NCI-H1436 treated with DMSO at 0.1 percent for 48 hours (cell line): Measurements from ENCODE around the gene PCDHA9.
"Not testable (repeated sequence)": the region's sequence is repeated elsewhere in the genome, so short reads cannot be mapped to it uniquely, and the experiment has no call there.

ENCODE experiments used
- DNase-seq: peaks from one replicate; lab custom pipeline; 2025; lab: John Stamatoyannopoulos, UW

PCDHA9 gene

DNA sequence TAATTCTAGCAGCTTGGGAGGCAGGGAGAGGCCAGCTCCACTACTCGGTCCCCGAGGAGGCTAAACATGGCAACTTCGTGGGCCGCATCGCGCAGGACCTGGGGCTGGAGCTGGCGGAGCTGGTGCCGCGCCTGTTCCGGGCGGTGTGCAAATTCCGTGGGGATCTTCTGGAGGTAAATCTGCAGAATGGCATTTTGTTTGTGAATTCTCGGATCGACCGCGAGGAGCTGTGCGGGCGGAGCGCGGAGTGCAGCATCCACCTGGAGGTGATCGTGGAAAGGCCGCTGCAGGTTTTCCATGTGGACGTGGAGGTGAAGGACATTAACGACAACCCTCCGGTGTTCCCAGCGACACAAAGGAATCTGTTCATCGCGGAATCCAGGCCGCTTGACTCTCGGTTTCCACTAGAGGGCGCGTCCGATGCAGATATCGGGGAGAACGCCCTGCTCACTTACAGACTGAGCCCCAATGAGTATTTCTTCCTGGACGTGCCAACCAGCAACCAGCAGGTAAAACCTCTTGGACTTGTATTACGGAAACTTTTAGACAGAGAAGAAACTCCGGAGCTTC lies 13.7 kb upstream of the PCDHA9 start:
- DNase-seq = not testable (repeated sequence)

DNA sequence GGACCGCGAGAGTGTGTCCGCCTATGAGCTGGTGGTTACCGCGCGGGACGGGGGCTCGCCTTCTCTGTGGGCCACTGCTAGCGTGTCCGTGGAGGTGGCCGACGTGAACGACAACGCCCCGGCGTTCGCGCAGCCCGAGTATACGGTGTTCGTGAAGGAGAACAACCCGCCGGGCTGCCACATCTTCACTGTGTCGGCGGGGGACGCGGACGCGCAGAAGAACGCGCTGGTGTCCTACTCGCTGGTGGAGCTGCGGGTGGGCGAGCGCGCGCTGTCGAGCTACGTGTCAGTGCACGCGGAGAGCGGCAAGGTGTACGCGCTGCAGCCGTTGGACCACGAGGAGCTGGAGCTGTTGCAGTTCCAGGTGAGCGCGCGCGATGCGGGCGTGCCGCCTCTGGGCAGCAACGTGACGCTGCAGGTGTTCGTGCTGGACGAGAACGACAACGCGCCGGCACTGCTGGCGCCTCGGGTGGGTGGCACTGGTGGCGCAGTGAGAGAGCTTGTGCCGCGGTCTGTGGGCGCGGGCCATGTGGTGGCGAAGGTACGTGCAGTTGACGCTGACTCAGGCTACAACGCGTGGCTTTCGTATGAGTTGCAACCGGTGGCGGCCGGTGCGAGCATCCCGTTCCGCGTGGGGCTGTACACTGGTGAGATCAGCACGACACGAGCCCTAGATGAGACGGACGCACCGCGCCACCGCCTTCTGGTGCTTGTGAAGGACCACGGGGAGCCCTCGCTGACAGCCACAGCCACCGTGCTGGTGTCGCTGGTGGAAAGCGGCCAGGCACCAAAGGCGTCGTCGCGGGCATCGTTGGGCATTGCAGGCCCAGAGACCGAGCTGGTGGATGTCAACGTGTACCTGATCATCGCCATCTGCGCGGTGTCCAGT lies 12.3 kb upstream of the PCDHA9 start:
- DNase-seq = no peak

DNA sequence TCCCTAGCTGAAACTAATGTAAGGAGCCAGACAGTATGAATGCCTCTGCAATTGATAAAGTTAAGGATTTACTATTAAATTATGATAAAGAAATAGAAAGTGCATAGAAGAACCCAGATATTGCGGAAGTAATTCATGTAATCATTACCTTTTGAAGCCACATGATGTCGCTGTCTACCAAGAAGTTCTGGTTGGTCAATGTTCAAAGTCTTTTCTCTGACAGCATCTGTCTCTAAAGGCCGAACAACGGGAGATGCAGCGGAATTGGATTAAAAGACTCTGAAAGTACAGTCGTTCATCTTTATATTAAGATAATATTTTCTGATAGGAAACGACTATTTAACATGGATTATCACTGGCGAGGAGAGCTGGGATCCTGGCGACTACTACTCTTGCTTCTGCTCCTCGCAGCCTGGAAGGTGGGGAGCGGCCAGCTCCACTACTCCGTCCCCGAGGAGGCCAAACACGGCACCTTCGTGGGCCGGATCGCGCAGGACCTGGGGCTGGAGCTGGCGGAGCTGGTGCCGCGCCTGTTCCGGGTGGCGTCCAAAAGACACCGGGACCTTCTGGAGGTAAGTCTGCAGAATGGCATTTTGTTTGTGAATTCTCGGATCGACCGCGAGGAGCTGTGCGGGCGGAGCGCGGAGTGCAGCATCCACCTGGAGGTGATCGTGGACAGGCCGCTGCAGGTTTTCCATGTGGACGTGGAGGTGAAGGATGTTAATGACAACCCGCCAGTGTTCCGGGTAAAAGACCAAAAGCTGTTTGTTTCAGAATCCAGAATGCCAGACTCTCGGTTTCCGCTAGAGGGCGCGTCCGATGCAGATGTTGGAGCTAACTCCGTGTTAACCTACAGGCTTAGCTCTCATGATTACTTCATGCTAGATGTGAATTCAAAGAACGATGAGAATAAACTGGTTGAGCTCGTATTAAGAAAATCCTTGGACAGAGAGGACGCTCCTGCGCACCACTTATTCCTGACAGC lies 6.9 kb upstream of the PCDHA9 start, which contains the start of gene PCDHA8:
TSS of gene PCDHA8 (plus strand) at position 210 of the 985 bp plus-strand sequence. CDS start at position 345, 135 bp downstream.
- DNase-seq = no peak

DNA sequence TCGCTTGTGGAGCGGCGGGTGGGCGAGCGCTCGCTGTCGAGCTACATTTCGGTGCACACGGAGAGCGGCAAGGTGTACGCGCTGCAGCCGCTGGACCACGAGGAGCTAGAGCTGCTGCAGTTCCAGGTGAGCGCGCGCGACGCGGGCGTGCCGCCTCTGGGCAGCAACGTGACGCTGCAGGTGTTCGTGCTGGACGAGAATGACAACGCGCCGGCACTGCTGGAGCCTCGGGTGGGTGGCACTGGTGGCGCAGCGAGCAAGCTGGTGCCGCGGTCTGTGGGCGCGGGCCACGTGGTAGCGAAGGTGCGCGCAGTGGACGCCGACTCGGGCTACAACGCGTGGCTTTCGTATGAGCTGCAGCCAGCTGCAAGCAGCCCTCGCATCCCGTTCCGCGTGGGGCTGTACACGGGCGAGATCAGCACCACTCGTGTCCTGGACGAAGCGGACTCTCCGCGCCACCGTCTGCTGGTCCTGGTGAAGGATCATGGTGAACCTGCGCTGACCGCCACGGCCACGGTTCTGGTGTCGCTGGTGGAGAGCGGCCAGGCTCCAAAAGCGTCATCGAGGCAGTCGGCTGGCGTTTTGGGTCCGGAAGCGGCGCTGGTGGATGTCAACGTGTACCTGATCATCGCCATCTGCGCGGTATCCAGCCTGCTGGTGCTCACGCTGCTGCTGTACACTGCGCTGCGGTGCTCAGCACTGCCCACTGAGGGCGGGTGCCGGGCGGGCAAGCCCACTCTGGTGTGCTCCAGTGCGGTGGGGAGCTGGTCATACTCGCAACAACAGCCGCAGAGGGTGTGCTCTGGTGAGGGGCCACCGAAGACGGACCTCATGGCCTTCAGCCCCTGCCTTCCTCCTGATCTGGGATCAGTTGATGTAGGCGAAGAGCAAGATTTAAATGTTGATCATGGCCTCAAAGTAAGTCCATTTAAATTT lies 5.1 kb upstream of the PCDHA9 start:
- DNase-seq = no peak

DNA sequence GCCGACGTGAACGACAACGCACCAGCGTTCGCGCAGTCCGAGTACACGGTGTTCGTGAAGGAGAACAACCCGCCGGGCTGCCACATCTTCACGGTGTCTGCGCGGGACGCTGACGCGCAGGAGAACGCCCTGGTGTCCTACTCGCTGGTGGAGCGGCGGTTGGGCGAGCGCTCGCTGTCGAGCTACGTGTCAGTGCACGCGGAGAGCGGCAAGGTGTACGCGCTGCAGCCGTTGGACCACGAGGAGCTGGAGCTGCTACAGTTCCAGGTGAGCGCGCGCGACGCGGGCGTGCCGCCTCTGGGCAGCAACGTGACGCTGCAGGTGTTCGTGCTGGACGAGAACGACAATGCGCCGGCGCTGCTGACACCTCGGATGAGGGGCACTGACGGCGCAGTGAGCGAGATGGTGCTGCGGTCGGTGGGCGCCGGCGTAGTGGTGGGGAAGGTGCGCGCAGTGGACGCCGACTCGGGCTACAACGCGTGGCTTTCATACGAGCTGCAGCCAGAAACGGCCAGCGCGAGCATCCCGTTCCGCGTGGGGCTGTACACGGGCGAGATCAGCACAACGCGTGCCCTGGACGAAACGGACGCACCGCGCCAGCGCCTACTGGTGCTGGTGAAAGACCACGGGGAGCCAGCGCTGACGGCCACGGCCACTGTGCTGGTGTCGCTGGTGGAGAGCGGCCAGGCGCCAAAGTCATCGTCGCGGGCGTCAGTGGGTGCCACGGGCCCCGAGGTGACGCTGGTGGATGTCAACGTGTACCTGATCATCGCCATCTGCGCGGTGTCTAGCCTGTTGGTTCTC lies 1.9 kb downstream of the PCDHA9 start:
- DNase-seq = not testable (repeated sequence)

DNA sequence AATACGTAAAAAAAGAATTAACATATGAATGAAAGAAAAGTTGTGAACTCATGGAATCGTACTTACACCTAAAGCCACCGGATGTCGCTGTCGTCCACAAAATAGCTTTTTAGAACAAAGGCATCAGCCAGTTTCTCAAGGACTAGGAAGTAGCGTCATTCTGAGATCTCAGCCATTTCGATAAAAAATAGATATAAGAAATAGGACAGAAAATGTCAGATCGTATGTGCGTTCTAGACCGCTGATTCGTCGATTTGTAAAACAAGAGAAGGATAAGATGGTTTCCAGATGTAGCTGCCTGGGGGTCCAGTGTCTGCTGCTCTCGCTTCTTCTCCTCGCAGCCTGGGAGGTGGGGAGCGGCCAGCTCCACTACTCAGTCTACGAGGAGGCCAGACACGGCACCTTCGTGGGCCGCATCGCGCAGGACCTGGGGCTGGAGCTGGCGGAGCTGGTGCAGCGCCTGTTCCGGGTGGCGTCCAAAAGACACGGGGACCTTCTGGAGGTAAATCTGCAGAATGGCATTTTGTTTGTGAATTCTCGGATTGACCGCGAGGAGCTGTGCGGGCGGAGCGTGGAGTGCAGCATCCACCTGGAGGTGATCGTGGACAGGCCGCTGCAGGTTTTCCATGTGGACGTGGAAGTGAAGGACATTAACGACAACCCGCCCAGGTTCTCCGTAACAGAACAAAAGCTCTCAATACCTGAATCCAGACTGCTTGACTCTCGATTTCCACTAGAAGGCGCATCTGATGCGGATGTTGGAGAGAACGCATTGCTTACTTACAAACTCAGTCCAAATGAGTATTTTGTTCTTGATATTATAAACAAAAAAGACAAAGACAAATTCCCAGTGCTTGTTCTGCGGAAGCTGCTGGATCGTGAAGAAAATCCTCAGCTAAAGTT lies 7.8 kb downstream of the PCDHA9 start, which contains the start of gene PCDHA10:
TSS of gene PCDHA10 (plus strand) at position 126 of the 903 bp plus-strand sequence. CDS start at position 278, 152 bp downstream.
- no peak for DNase-seq

DNA sequence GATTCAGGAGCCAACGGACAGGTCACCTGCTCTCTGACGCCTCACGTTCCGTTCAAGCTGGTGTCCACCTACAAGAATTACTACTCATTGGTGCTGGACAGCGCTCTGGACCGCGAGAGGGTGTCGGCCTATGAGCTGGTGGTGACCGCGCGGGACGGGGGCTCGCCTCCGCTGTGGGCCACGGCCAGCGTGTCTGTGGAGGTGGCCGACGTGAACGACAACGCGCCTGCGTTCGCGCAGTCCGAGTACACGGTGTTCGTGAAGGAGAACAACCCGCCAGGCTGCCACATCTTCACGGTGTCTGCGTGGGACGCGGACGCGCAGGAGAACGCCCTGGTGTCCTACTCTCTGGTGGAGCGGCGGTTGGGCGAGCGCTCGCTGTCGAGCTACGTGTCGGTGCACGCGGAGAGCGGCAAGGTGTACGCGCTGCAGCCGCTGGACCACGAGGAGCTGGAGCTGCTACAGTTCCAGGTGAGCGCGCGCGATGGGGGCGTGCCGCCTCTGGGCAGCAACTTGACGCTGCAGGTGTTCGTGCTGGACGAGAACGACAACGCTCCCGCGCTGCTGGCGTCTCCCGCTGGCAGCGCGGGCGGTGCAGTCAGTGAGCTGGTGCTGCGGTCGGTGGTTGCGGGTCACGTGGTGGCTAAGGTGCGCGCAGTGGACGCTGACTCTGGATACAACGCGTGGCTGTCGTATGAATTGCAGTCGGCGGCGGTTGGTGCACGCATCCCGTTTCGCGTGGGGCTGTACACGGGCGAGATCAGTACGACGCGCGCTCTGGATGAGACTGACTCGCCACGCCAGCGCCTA lies 9.2 kb downstream of the PCDHA9 start:
- no peak for DNase-seq

DNA sequence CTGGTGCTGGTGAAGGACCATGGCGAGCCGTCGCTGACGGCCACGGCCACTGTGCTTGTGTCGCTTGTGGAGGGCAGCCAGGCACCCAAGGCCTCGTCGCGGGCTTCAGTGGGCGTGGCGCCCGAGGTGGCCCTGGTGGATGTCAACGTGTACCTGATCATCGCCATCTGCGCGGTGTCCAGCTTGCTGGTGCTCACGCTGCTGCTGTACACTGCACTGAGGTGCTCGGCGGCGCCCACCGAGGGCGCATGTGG lies 9.7 kb downstream of the PCDHA9 start:
- DNase-seq = no peak

DNA sequence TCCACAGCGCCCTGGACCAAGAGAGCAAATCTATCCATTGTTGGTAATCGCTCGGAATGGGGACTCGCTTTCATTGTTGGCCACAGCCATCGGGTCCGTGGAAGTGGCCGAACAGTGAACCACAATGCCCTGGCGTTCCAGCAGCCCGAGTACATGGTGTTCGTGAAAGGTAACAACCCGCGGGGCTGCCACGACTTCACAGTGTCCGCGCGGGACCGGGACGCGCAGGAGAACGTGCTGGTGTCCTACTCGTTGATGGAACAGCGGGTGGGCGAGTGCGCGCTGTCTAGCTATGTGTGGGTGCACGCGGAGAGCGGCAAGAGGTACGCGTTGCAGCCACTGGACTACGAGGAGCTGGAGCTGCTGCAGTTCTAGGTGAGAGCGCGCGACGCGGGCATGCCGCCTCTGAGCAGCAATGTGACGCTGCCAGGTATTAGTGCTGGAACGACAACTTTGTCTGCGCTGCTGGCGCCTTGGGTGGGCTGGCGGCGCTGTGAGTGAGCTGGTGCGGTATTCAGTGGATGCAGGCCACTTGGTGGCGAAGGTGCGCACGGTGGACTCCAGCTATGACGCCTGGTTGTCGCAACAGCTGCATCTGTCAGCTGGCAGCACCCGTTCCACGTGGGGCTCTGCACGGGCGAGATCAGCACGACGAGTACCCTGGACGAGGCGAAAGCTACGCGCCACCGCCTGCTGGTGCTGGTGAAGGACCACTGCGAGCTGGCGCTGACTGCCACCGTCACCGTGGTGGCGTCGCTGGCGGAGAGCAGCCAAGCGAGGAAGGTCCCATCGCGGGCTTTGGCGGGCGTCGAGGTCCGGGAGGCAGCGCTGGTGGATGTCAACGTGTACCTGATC lies 14.5 kb downstream of the PCDHA9 start:
- DNase-seq = no peak

DNA sequence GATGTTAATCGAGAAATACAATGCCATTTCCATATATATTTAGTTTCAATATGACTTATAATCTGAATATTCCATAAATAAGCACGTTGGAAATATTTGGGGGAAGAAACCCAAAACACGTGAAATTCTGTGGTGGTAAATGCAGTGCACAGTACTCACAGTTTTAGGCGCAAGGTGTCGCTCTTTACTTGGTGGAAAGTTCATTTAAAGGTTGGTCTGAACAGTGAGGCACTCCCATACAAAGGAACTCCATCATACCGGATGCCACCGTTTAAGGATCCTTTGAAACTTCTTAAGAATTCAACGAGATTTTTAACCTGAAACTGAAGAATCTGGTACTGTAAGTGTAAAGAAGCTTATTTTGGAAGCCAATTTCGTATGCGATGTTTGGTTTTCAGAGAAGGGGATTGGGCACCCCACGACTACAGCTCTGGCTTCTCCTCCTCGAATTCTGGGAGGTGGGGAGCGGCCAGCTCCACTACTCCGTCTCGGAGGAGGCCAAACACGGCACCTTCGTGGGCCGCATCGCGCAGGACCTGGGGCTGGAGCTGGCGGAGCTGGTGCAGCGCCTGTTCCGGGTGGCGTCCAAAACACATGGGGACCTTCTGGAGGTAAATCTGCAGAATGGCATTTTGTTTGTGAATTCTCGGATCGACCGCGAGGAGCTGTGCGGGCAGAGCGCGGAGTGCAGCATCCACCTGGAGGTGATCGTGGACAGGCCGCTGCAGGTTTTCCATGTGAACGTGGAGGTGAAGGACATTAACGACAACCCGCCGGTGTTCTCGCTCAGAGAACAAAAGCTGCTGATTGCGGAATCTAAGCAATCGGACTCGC lies 20.8 kb downstream of the PCDHA9 start, which contains the start of gene PCDHA11:
TSS of gene PCDHA11 (plus strand) at position 237 of the 834 bp plus-strand sequence. CDS start at position 384, 147 bp downstream.
- peak; percentile 28 for DNase-seq

DNA sequence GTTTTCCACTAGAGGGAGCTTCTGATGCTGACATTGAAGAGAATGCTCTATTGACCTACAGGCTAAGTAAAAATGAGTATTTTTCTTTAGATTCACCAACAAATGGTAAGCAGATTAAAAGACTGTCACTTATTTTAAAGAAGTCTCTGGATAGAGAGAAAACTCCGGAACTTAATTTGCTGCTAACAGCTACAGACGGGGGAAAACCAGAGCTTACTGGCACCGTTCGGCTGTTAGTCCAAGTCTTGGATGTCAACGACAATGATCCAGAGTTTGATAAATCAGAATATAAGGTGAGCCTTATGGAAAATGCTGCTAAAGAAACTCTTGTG lies 21.3 kb downstream of the PCDHA9 start:
- peak; percentile 15 for DNase-seq

DNA sequence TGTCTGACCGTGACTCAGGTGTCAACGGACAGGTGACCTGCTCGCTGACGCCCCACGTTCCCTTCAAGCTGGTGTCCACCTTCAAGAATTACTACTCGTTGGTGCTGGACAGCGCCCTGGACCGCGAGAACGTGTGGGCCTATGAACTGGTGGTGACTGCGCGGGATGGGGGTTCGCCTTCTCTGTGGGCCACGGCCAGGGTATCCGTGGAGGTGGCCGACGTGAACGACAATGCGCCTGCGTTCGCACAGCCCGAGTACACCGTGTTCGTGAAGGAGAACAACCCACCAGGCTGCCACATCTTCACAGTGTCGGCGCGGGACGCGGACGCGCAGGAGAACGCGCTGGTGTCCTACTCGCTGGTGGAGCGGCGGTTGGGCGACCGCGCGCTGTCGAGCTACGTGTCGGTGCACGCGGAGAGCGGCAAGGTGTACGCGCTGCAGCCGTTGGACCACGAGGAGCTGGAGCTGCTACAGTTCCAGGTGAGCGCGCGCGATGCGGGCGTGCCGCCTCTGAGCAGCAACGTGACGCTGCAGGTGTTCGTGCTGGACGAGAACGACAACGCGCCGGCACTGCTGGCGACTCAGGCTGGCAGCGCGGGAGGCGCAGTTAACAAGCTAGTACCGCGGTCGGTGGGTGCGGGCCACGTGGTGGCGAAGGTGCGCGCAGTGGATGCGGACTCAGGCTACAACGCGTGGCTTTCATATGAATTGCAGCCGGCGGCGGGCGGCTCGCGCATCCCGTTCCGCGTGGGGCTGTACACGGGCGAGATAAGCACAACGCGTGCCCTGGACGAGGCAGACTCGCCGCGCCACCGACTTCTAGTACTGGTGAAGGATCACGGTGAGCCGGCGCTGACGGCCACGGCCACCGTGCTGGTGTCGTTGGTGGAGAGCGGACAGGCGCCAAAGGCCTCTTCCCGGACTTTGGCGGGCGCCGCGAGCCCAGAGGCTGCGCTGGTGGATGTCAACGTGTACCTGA lies 22.3 kb downstream of the PCDHA9 start:
- DNase-seq = no peak

DNA sequence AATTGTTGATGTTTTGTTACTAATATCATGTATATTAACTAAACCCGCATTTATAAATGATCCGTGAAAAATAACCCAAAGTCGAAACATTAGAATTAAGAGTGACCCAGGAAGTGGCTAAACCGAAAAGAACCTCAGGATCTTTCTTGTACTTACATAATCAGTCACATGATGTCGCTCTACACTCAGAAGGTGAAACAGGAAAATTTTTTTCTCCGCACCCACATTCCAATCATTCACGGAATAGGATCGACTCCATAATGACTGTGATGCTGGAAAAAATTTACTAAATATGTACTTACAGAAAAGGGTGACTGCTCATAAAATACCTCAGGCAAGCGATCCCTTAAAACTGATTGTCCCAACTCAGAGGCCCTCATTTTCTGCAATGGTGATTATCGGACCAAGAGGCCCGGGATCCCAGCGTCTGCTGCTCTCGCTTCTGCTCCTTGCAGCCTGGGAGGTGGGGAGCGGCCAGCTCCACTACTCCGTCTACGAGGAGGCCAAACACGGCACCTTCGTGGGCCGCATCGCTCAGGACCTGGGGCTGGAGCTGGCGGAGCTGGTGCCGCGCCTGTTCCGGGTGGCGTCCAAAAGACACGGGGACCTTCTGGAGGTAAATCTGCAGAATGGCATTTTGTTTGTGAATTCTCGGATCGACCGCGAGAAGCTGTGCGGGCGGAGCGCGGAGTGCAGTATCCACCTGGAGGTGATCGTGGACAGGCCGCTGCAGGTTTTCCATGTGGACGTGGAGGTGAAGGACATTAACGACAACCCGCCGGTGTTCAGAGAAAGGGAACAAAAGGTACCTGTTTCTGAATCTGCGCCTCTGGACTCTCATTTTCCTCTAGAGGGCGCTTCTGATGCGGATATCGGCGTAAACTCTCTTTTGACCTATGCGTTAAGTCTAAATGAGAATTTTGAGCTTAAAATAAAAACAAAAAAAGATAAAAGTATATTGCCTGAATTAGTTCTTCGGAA lies 27.2 kb downstream of the PCDHA9 start, which contains the start of gene PCDHA12:
TSS of gene PCDHA12 (plus strand) at position 224 of the 981 bp plus-strand sequence. CDS start at position 389, 165 bp downstream.
- no peak for DNase-seq
